K562 (cell line): Measurements from ENCODE around the gene SMIM35. TPM values are rescaled to one million over a fixed set of nuclear protein-coding genes. Genes with fewer than 3 reads are reported as not detected.

Experiments used
- ATAC-seq: fragments of 200-7000 bp; cut with Tn5 transposase; 3 replicates; pipeline ENCODE4 v1.9.1; 2020; ENCODE audit warnings: moderate library complexity
- BruUV-seq: library from RNA; stranded (reverse); fragments of 400-500 nt; replicated peaks from 2 replicates; lab custom pipeline; 2021; lab: Mats Ljungman, UMichigan
- CTCF ChIA-PET: fragments of 300-600 bp; formaldehyde crosslinking; extraction: SDS; loops from one replicate; lab custom pipeline; 2021; ENCODE audit warnings: low intra/inter-chr PET ratio; lab: Yijun Ruan, JAX
- POLR2A ChIA-PET: fragments of 300-600, 350-650 bp; sonication (Branson Sonifier 250); formaldehyde crosslinking; extraction: SDS; loops from one replicate; lab custom pipeline; 2021; ENCODE audit warnings: antibody characterized with exemption, inconsistent platforms; lab: Yijun Ruan, JAX
- DNase-seq, 4 experiments: peaks; one replicate each; pipeline versions ENCODE4 v3.0.0 to v3.0.0-alpha.2; 2011 to 2018; ENCODE audit warnings: low spot score in 3 of 4, mixed read lengths in 3 of 4; ENCODE audit errors: extremely low read depth in 1 of 4
- FAIRE-seq: peaks from 2 replicates; lab custom pipeline; 2011; peaks lifted over from hg19 to GRCh38; lab: Jason Lieb, UNC
- H2AFZ ChIP-seq: 2 replicates; pipeline ENCODE4 v1.6.0; 2011; ENCODE audit warnings: low read depth, low read length, control low read depth, inconsistent platforms
- H3K27ac ChIP-seq: fragments of 200-600 bp; 3 replicates; pipeline ENCODE4 v1.8.0; 2011; ENCODE audit warnings: low read depth, mild to moderate bottlenecking, control low read depth, inconsistent platforms, low read length, moderate library complexity, mixed read lengths; ENCODE audit errors: extremely low read depth
- H3K27me3 ChIP-seq, 2 experiments: fragments of 300-600 bp in 1 of 2; 2 replicates in 1 of 2; 3 replicates in 1 of 2; pipeline versions ENCODE4 v1.6.0 to v1.8.0; 2011; ENCODE audit warnings: inconsistent platforms in 2 of 2, low read length in 2 of 2, mild to moderate bottlenecking in 1 of 2, mixed read lengths in 1 of 2, moderate library complexity in 1 of 2; ENCODE audit not compliant: control insufficient read depth in 2 of 2, insufficient read depth in 2 of 2
- H3K36me3 ChIP-seq: fragments of 300-600 bp; 3 replicates; pipeline ENCODE4 v1.8.0; 2011; ENCODE audit warnings: mild to moderate bottlenecking, low read length, inconsistent platforms; ENCODE audit not compliant: control insufficient read depth, insufficient read depth
- H3K4me1 ChIP-seq, 2 experiments: fragments of 200-600 bp in 1 of 2; replicated peaks in 1 of 2; 2 replicates in 1 of 2; 3 replicates in 1 of 2; pipeline versions ENCODE4 v1.5.1 to v1.8.0; 2011; ENCODE audit warnings: inconsistent platforms in 2 of 2, low read length in 2 of 2, mild to moderate bottlenecking in 1 of 2, mixed read lengths in 1 of 2, moderate library complexity in 1 of 2; ENCODE audit not compliant: control insufficient read depth in 2 of 2, insufficient read depth in 2 of 2
- H3K4me2 ChIP-seq: 2 replicates; pipeline ENCODE4 v1.6.1; 2011; ENCODE audit warnings: low read length, control low read depth, inconsistent platforms, mixed read lengths; ENCODE audit not compliant: insufficient read depth
- H3K4me3 ChIP-seq: fragments of 200-600 bp; sonication (generic), shearing (Covaris generic); 2 replicates; pipeline ENCODE4 v1.5.1; 2016; ENCODE audit warnings: control low read depth, inconsistent platforms
- H3K79me2 ChIP-seq: fragments of 200-600 bp; 3 replicates; pipeline ENCODE4 v1.8.0; 2011; ENCODE audit warnings: low read length, inconsistent platforms; ENCODE audit not compliant: control insufficient read depth, insufficient read depth
- H3K9ac ChIP-seq, 2 experiments: 2 replicates each; pipeline versions ENCODE4 v1.6.0 to v1.6.1; 2011; ENCODE audit warnings: low read depth in 2 of 2, low read length in 2 of 2, control low read depth in 1 of 2, inconsistent platforms in 1 of 2, mild to moderate bottlenecking in 1 of 2, mixed read lengths in 1 of 2; ENCODE audit not compliant: insufficient read depth in 1 of 2
- H3K9me1 ChIP-seq: one replicate; pipeline ENCODE4 v1.6.0; 2011; ENCODE audit warnings: inconsistent platforms, mild to moderate bottlenecking, low read length, moderate library complexity; ENCODE audit not compliant: control insufficient read depth, insufficient read depth
- H3K9me3 ChIP-seq: replicated peaks from 2 replicates; pipeline ENCODE4 v1.5.1; 2011; ENCODE audit warnings: low read depth, low read length, inconsistent platforms; ENCODE audit not compliant: control insufficient read depth, insufficient read depth
- H4K20me1 ChIP-seq: replicated peaks from 2 replicates; pipeline ENCODE4 v1.6.1; 2011; ENCODE audit warnings: low read length, inconsistent platforms, mixed read lengths; ENCODE audit not compliant: control insufficient read depth, insufficient read depth
- ARID3B ChIP-seq: fragments of 250-450 bp; sonication (Bioruptor Pico); IDR thresholded peaks from 2 replicates; pipeline ENCODE4 v1.4.0; 2020; ENCODE audit warnings: borderline replicate concordance
- ATF4 ChIP-seq: fragments of 450-650 bp; formaldehyde crosslinking; IDR thresholded peaks from 2 replicates; pipeline ENCODE4 v1.4.0; 2022; ENCODE audit warnings: mild to moderate bottlenecking, moderate library complexity
- EHMT2 ChIP-seq: fragments of 450-650 bp; IDR thresholded peaks from 2 replicates; pipeline ENCODE4 v1.6.1; 2018; ENCODE audit warnings: antibody characterized with exemption
- FOXA3 ChIP-seq, 2 experiments: fragments of 450-650 bp in 1 of 2; sonication (generic) in 1 of 2; formaldehyde crosslinking; IDR thresholded peaks in 1 of 2; conservative IDR thresholded peaks in 1 of 2; 2 replicates each; pipeline versions ENCODE4 v1.4.0 to v1.8.0; 2020 to 2022; ENCODE audit warnings: mild to moderate bottlenecking in 2 of 2, missing genetic modification reagents in 1 of 2
- HDAC8 ChIP-seq: fragments of 450-650 bp; IDR thresholded peaks from 2 replicates; pipeline ENCODE4 v1.6.1; 2016; ENCODE audit warnings: mild to moderate bottlenecking, missing genetic modification characterization, moderate library complexity, missing compliant biosample characterization
- MXI1 ChIP-seq: IDR thresholded peaks from 2 replicates; pipeline ENCODE4 v1.6.1; 2011; ENCODE audit warnings: low read depth, mild to moderate bottlenecking, improper control_type of control experiment, low read length
- PYGO2 ChIP-seq: fragments of 450-650 bp; IDR thresholded peaks from 2 replicates; pipeline ENCODE4 v1.6.1; 2016; ENCODE audit warnings: mild to moderate bottlenecking, missing genetic modification characterization, moderate library complexity, missing compliant biosample characterization
- STAT6 ChIP-seq: sonication (generic); formaldehyde crosslinking; IDR thresholded peaks from 2 replicates; pipeline ENCODE4 v1.8.1; 2023; ENCODE audit warnings: mild to moderate bottlenecking, missing genetic modification reagents
- ZHX1 ChIP-seq: fragments of 150-350 bp; conservative IDR thresholded peaks from 2 replicates; pipeline ENCODE4 v1.6.1; 2014; ENCODE audit warnings: low read length
- ZNF140 ChIP-seq: fragments of 250-450 bp; sonication (Bioruptor Pico); IDR thresholded peaks from 2 replicates; pipeline ENCODE4 v1.8.0; 2021; ENCODE audit warnings: moderate library complexity, mild to moderate bottlenecking, inconsistent platforms
- ZNF436 ChIP-seq: fragments of 250-450, 450-650 bp; sonication (Bioruptor Pico); formaldehyde crosslinking; IDR thresholded peaks from 2 replicates; pipeline ENCODE4 v1.7.0; 2020; ENCODE audit warnings: mild to moderate bottlenecking
- ZNF764 ChIP-seq: fragments of 250-450 bp; sonication (Bioruptor Pico); IDR thresholded peaks from 2 replicates; pipeline ENCODE4 v1.4.0; 2020; ENCODE audit warnings: low read depth, mild to moderate bottlenecking, moderate library complexity
- WGBS: fragments of 100-300 bp; shearing (Covaris generic); methylation state at CpG from one replicate; pipeline ENCODE4 v1.1.6; 2016; ENCODE audit warnings: low coverage, mixed read lengths; ENCODE audit not compliant: insufficient coverage; ENCODE audit errors: missing lambda C conversion rate; 5-methylcytosine and 5-hydroxymethylcytosine counted together
- in situ Hi-C: fragments of 300-500 bp; cut with MboI; formaldehyde crosslinking; loops from 4 replicates; pipeline ENCODE4 v1.15.0; 2018; ENCODE audit warnings: inconsistent platforms, mixed read lengths
- intact Hi-C: fragments of 100-400 bp; cut with micrococcal nuclease; formaldehyde crosslinking; loops from 2 replicates; pipeline ENCODE4 v1.14.2; 2022
- polyA plus RNA-seq, 8 experiments: library from polyadenylated mRNA; depleted of rRNA in 4 of 8; stranded (reverse) in 5 of 8; unstranded in 3 of 8; fragments of >200 nt; fragmentation: Nextera tagmentation in 2 of 8; fragmentation: Illumina TruSeq in 1 of 8; extraction: Ambion mirVana in 2 of 8; extraction: Trizol in 1 of 8; gene quantifications; 2 replicates each; pipeline versions ENCODE4 v1.2.1 to v1.2.3, GENCODE V29; 2011 to 2014; ENCODE audit warnings: inconsistent platforms in 1 of 8, missing spikeins in 1 of 8
- total RNA-seq, 7 experiments: library from RNA; depleted of rRNA in 6 of 7; stranded (reverse); fragments of >200 nt in 6 of 7; fragmentation: Illumina TruSeq in 2 of 7; extraction: Trizol in 2 of 7; gene quantifications; 2 replicates each; pipeline versions ENCODE4 v1.2.1 to v1.2.3, GENCODE V29; 2011 to 2021; ENCODE audit warnings: low replicate concordance in 1 of 7

The SMIM35 gene
- total and polyA plus RNA-seq, 9 of the 15 experiments (the other 6 are each of a cell fraction or from before 2014, with no cell fraction given): 0.03 TPM; not detected in 7

DNA sequence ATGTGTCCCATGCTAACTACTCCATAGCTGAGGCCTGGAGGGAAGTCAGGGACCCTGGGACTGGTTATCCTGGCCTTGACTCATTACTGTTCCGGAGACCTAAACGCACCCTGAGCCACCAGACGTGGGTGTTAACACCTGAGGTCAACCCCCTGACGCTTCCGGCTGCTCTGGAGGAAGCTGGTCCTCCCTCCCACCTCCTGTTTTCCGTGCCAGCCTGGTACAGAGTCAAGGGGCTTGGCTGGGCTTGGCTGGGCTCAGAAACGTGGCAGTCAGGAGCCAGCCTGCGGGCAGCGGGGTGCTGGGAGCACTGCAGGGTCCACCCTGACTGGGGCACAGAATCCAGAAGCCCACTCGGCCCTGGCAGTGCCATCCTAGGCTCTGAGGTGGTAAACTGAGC is 7.3 kb downstream of the SMIM35 start (continued):
- TF ChIP-seq ARID3B (no peak), EHMT2 (no peak)
- TF ChIP-seq, all 486 proteins: peak for 0

DNA sequence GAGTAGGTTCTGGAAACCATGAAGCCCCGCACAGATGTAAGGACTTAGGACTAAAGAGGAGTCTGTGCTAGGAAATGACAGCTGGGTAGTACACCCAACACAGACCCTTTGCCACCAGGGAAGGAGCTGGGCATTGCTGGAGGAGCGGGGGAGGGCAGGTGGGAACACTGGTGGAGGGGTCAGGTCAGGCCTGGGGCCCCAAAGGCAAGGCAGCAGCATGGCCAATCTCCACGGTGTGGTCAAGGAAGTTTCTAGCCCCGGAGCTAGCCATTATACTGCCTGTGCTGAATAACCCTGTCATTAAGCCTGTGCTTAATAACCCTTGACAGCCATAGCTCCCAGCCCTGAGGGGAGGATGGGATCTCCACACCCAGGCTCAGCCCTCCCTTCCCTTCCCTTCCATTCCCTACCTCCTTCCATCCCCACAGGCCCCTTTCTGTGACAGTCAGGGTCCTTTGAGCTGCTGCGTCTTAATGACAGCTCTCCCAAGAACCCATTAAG is 7.8 kb downstream of the SMIM35 start:
- 17% methylated on average over 5 of the region's 5 CpGs for WGBS
- BruUV-seq: no TSS peak
- Histone ChIP-seq H4K20me1 (no peaks in the 10 kb centered on the region), H3K79me2 (no peaks in the 10 kb centered on the region), H2AFZ (no peak overlapping the region), H3K27ac (no peak overlapping the region), H3K9me1 (no peaks in the 10 kb centered on the region), H3K9me3 (no peaks in the 10 kb centered on the region), H3K9ac (no peak overlapping the region; a peak in 1 of 4 replicates), H3K4me1 (peaks cover 8 to 30% of the 10 kb centered on the region in 2 experiments; a peak in 4 of 5 replicates), H3K4me2 (no peak overlapping the region), H3K36me3 (no peaks in the 10 kb centered on the region), H3K27me3 (peaks cover 0 to 24% of the 10 kb centered on the region in 2 experiments; a peak in 3 of 5 replicates), H3K4me3 (no peak overlapping the region)
- CTCF ChIA-PET: no interaction called here
- DNase-seq (no peak), ATAC-seq (no peak), FAIRE-seq (no peak)
- intact Hi-C loops: no loop called here
- in situ Hi-C loops: no loop called here
- POLR2A ChIA-PET: interaction anchor here (0.6 to 1.0 kb wide), 6 partner anchors 11 to 986 kb away, joined by 3 to 5 read pairs (median 3); no protein-coding TSS in a partner anchor
- TF ChIP-seq ATF4 (no peak), ZHX1 (no peak), ZNF140 (CRISPR knock-in tag) (no peak), STAT6 (no peak), HDAC8 (tag) (no peak), ZNF436 (CRISPR knock-in tag) (no peak), PYGO2 (tag) (no peak), MXI1 (no peak), ZNF764 (no peak), FOXA3 (CRISPR knock-in tag; conservative IDR thresholded peaks at IDR 0.05 in 1 of 2, IDR thresholded peaks at IDR 0.05 in 1 of 2) (no peak)
